SW 1271 (cell line): ENCODE results near the gene NSMCE4A.
"Not testable (repeated sequence)": the region's sequence is repeated elsewhere in the genome, so short reads cannot be mapped to it uniquely, and the experiment has no call there.

Source experiments
- DNase-seq, 2 experiments: peaks; one replicate each; lab custom pipeline; 2025; lab: John Stamatoyannopoulos, UW

NSMCE4A gene

DNA sequence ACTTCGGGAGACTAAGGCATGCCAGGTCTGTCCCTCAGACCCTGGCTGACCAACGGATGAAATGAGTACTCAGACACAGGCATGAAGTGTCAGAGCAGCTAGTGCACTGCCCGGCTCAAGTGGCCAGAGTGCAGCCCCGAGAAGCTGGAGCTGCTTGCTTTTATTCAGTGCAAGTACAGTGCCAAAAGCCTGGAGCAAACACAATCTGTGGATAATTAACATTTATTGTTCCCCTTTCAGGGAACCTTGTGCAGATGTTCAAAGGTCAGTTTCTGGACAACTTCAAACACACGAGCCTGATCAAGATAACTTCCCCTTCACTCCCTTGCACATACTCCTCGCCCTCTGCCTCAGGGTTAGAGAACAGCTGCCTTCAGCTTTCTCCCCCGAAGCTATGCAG lies 39.3 kb downstream of the NSMCE4A start:
- DNase-seq: no peak

DNA sequence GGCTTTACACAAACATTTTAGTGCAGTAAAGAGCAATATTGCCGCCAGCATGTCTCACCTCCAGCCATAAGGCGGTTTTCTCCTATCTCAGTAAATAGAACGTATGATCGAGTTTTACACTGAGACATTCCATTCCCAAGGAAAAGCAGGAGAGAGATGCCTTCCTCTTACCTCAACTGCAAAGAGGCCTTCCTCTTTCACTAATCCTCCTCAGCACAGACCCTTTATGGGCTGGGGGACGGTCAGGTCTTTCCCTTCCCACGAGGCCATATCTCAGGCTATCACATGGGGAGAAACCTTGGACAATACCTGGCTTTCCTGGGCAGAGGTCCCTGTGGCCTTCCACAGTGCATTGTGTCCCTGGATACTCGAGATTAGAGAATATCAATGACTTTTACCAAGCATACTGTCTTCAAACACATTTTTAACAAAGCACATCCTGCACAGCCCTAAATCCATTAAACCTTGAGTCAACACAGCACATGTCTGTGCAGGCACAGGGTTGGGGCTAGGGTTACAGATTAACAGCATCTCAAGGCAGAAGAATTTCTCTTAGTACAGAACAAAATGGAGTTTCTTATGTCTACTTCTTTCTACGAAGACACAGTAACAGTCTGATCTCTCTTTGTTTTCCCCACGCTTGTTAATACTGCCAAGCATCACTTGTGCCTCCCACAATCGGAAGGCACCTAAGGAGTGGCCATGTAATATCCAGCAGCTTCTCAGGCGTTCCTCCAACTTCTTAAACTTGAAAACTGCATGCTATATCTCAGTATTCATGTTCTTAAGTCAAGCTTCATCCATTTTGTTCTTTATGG lies 44.5 kb downstream of the NSMCE4A start:
- not testable (repeated sequence) for DNase-seq

DNA sequence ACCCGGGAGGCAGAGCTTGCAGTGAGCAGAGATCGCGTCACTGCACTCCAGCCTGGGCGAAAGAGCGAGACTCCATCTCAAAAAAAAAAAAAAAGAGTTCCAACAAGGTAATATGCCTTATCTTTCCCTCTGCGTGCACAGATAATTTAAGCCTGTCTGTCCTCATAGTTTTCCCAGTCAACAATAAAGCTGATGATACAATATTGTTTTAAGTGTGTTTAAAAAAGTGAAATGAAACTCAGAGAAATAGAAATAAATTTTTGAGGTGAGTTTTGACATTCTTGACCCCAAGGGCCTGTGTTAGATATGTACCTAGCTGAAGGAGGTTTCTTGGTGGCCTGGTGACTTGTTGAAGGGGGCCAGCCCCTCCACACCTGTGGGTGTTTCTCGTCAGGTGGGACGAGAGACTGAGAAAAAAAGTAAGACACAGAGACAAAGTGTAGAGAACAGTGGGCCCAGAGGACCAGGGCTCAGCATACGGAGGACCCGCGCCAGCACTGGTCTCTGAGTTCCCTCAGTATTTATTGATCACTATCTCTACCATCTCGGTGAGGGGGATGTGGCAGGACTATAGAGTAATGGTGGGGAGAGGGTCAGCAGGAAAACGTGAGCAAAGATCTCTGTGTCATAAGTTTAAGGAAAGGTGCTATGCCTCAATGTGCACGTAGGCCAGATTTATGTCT lies 45.3 kb downstream of the NSMCE4A start:
- not testable (repeated sequence) for DNase-seq

DNA sequence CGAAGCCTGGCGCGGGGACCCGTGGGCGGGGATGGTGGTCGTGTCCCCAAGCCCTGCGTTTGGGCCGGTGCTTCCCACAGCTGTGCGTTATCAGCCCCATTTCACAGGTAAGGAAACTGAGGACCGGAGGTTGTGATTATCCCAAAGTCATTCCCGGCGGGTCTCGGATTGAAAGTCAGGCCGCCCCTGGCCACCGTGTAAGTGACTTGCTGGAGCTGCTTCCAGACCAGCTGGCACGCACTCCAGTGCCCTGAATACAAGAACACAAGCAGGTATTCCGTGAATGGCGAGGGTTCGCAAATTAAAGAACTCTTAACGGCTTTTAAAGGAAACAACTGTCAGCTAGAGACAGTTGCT lies 46.5 kb downstream of the NSMCE4A start:
- DNase-seq: no peak

DNA sequence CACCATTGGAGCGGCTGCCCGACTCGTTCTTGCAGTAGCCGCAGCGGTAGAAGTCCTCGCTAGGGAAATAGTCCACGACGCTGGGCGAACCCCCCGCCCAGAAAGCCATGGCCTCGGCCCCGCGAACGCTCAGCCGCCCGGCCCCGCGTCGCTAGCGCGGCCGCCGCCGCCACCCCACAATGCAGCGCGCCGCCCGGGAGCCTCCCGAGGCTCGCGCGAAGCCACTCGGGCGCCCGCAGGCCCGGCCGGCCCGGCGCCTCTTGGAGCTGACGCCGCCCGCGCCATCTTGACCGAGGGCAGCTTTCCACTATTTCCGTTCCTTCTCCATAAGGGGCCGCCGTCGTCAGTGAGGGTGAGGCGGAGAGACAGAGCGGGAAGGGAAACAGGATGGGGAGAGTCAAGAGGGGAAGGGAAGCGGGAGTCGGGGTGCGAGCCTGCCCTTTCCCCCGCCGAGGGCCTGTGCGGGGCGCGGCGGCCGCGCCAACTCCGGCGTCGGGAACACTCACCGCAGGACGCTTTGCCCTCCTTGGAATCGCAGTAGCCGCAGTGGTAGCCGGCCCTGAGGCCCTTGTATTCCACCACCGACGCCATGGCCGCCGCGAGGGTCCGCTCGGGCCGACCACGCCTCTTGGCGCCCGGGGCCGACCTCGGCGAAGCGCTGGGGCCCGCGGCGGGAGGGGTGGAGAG lies 47.0 kb downstream of the NSMCE4A start, which contains the start of gene ATE1:
TSS of gene ATE1 (minus strand) at position 191 of the 687 bp plus-strand sequence. CDS start at position 109, 82 bp downstream.
- DNase-seq: peak; percentile 58 to 71

DNA sequence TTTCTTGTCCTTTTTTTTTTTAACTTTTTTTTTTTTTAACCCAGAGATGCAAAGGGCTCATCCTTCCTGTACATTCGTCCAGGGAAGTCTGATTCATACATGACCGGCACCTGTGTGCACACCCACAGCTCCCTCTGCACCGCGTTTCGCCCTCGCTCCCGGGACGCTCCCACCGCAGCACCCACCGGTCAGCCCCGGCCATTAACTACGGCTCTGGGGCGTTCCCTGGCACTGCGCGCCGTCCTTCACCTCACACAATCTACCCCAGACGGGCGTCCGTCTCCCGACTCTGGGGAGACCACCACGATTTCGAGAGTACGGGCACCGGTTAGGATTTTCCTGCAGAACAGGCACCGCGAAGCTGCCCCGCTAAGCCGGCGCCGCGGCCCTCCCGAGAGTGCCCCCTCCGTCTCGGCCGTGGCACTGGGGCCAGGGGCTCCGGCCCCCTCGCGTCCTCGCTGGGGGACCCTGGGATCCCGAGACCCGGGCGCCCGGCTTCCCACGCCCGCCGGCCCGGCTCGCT lies 47.6 kb downstream of the NSMCE4A start:
- peak in 1 of 2 experiments; percentile 12 for DNase-seq

DNA sequence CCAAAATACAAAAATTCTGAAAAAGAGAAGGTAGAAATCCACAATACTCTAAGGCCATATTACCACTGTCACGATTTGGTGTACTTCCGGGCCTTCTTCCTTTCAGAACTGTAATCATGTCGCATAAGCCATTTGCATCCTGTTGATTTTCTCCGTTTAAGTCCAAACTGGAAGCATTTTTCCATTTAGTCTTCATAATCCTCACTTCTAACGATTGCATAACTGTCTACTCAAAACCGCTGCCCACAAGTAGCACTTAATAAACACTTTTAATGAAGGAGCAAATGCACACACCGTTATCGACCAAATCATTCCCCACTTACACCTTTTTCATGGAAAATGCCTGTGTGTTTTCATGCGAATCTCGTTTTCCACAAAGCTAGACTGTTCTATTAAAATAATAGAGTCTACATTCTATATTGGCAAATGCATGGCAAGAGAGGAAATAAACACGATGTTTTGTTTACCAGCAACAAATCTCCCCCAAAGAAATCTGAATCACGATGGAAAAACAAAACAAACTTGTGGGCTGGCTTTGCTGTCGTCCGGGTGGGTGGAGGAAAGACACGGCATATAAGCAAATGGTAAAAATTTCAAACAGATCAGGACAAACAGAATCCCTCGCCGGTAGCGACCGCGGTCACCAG lies 48.2 kb downstream of the NSMCE4A start:
- peak in 1 of 2 experiments; percentile 55 for DNase-seq

DNA sequence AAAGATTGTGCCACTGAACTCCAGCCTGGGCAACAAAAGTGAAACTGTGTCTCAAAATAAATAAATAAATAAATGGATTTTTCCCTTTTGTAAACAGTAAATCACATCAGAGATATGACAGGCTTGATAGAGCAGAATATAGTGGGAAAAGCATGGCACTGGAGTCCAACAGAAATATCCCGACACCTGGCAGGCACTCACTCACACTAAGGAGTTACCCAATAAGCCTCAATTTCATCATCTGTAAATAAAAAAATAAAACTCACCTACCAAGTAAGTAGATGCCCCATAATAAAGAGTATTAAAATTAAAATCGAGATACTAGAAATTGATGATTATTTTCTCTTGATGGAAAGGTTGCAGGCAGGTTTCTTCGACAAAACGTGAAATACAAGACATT lies 48.9 kb downstream of the NSMCE4A start:
- no peak for DNase-seq

DNA sequence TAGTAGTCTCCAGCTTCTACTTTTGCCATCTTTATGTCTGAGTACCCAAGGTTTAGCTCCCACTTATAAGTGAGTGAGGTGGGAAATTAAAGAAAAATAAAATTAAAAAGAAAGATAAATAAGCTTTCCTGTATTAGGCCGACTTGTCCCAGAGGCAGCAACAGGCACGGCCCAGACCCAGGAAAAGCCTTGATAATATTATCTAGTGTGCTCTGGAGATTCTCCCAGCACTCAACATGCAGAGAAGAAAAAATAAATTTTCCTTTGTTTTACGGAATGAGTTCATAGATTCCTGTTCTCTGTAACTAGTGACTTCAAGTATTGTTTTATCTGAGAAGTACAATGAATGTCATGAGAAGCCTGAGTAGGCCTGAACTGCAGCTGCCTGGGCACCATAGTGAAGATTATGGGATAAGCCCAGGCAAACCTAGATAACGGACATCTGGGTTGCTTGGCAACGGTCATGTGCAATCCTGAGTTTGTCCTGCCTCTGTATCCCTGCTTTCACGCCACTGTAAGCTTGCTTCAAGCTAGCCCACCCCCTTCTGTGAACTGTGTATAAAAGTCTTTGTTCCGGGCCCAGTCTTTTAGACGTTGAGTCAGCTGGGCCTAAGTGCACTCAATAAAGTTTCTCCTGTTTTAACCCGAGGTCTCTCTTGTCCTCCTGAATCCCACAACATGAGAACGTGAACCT lies 53.6 kb downstream of the NSMCE4A start:
- no peak for DNase-seq

DNA sequence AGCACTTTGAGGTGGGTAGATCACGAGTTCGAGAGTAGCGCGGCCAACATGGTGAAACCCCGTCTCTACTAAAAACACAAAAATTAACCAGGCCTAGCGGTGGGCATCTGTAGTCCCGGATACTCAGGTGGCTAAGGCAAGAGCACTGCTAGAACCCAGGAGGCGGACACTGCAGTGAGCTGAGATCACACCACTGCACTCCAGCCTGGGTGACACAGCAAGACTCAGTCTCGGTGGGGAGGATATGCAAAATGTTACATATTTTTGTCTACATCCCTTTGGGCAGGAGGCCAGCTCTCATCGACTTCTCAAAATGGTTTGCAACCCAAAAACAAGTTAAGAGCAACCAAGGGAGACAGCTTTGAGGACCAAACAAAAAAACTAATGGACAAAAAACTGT lies 55.4 kb downstream of the NSMCE4A start:
- DNase-seq: no peak

DNA sequence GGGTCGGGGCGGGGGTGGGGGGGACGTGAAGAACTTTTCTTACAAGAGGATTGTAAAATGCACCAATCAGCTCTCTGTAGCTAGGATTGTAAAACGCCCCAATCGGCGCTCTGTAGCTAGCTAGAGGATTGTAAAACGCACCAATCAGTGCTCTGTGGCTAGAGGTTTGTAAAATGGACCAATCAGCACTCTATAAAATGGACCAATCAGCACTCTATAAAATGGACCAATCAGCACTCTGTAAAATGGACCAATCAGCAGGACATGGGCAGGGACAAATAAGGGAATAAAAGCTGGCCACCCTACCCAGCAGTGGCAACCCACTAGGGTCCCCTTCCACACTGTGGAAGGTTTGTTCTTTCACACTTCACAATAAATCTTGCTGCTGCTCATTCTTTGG lies 56.2 kb downstream of the NSMCE4A start:
- not testable (repeated sequence) for DNase-seq

DNA sequence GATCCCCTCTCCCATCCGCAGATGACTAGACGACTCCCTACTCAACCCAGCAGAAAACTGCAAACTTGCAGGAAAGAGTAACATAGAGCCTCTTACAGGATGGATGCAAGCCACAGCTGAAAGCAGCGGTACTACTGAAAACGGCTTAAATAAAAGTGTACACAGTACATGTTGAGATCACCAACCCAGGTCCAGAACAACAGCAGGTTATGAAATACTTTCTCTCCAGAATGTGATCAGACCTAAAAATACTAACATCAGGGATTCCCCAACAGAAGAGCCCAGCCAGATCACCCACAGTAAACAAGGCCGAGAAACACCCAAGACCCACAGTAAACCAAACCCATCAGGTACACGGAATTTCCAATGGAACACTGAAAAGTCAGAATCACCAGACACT lies 60.4 kb downstream of the NSMCE4A start:
- DNase-seq: no peak

DNA sequence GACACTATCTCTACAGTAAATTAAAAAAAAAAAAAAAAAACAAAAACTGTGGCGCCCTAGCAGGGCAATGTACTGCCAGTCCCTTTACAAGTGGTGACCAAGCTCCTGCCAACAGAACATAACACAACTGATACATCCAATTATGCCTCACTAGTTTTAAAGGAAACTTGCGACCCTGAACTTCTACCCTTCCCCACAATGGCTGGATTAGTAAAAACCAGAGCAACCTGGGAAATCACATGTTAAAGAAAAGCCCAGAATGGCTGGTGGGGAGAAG lies 63.7 kb downstream of the NSMCE4A start:
- DNase-seq: no peak

DNA sequence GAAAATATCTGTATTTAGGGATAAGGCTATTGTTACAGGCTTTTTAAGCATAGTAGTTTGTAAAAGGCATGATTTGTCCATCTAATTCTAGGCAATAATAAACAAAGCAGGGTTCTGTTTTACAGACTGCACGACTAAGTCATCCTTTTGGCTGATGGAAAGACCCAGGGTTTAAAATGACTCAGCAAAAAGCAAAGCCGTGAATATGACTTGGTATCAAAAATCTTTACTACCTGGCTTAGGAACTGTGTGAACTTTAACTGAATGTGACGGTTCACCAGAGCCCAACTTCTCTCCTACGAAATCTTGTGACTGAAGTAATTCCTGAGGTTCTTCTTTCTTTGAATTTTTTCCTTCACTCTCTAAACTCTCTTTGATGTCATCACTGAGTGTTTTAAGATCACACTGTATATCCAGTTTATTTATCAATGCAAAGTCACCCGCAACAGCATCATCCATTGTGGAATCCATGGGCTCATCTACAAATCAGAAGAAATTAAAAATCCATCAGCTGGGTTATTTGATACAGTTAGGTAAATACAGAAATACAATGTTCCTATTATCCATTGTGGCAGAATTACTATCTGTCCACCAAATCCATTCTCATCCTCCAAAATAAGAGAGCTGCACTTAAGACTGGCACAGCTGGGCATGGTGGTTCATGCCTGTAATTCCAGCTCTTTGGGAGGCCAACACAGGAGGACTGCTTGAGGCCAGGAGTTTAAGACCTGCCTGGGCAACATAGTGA lies 64.2 kb downstream of the NSMCE4A start:
- no peak for DNase-seq
